OCI-LY3 (cell line): Measurements from ENCODE around the gene TLE3.
"Not testable (repeated sequence)": the region's sequence is repeated elsewhere in the genome, so short reads cannot be mapped to it uniquely, and the experiment has no call there.

Experiments used
- H2AFZ ChIP-seq: fragments of 200-600, 300-600 bp; shearing (Covaris generic); 2 replicates; pipeline ENCODE4 v1.6.0; 2014; ENCODE audit warnings: antibody characterized with exemption, low read depth, low read length
- H3K27ac ChIP-seq: fragments of 200-600, 300-600 bp; sonication (generic); 2 replicates; pipeline ENCODE4 v1.5.1; 2014; ENCODE audit warnings: mild to moderate bottlenecking, low read length, moderate library complexity, mixed read lengths
- H3K27me3 ChIP-seq: fragments of 200-600, 300-600 bp; sonication (generic); 2 replicates; pipeline ENCODE4 v1.6.1; 2014; ENCODE audit warnings: low read depth, low read length, mixed read lengths
- H3K36me3 ChIP-seq: fragments of 200-600, 300-600 bp; sonication (generic); replicated peaks from 2 replicates; pipeline ENCODE3; 2014; ENCODE audit warnings: low read depth, low read length, mixed read lengths
- H3K4me1 ChIP-seq: fragments of 300-600, 200-600 bp; sonication (generic); 2 replicates; pipeline ENCODE4 v1.6.1; 2014; ENCODE audit warnings: low read length, mixed read lengths
- H3K4me2 ChIP-seq: fragments of 200-600, 300-600 bp; sonication (generic); 2 replicates; pipeline ENCODE4 v1.6.1; 2014; ENCODE audit warnings: low read length, mixed read lengths
- H3K4me3 ChIP-seq: fragments of 300-600, 200-600 bp; sonication (generic); 2 replicates; pipeline ENCODE4 v1.5.1; 2014; ENCODE audit warnings: antibody characterized with exemption, mild to moderate bottlenecking, low read length, moderate library complexity
- H3K79me2 ChIP-seq: fragments of 300-600, 200-600 bp; shearing (Covaris generic); 2 replicates; pipeline ENCODE4 v1.6.1; 2014; ENCODE audit warnings: mild to moderate bottlenecking, low read length, mixed read lengths
- H3K9ac ChIP-seq: fragments of 300-600, 200-600 bp; shearing (Covaris generic); 2 replicates; pipeline ENCODE4 v1.6.0; 2014; ENCODE audit warnings: mild to moderate bottlenecking, low read length, moderate library complexity
- H3K9me3 ChIP-seq: fragments of 200-600, 300-600 bp; shearing (Covaris generic); 2 replicates; pipeline ENCODE4 v1.6.1; 2014; ENCODE audit warnings: low read length, mixed read lengths; ENCODE audit not compliant: insufficient read depth
- H4K20me1 ChIP-seq: fragments of 200-600, 300-600 bp; sonication (generic); 2 replicates; pipeline ENCODE4 v1.6.1; 2016; ENCODE audit warnings: low read length, mixed read lengths; ENCODE audit not compliant: insufficient read depth
- CTCF ChIP-seq: fragments of 200-600, 300-600 bp; sonication (generic); IDR thresholded peaks from 2 replicates; pipeline ENCODE4 v1.5.1; 2014; ENCODE audit warnings: antibody characterized with exemption, low read length, low read depth
- EZH2phosphoT487 ChIP-seq: fragments of 200-600 bp; shearing (Covaris generic); IDR thresholded peaks from 2 replicates; pipeline ENCODE4 v1.6.1; 2018; ENCODE audit warnings: antibody characterized with exemption, mixed run types, low read depth

The TLE3 gene

GRCh38 chr15:70118599-70118998, 20.9 kb upstream of the TLE3 start:
- no peaks in the 10 kb centered on the region for H3K9me3 ChIP-seq
- no peak overlapping the region for H3K9ac ChIP-seq
- no peak for TF ChIP-seq CTCF
- TF ChIP-seq EZH2phosphoT487, result no peak
- H4K20me1 ChIP-seq, result no peaks in the 10 kb centered on the region
- no peaks in the 10 kb centered on the region for H3K79me2 ChIP-seq
- H2AFZ ChIP-seq, result no peak overlapping the region
- H3K4me2 ChIP-seq, result no peak overlapping the region
- no peak overlapping the region for H3K4me3 ChIP-seq
- peaks cover 4% of the 10 kb centered on the region; the same call in 1 of the 2 replicates for H3K27me3 ChIP-seq
- H3K27ac ChIP-seq, result no peak overlapping the region
- peaks cover 63% of the 10 kb centered on the region for H3K4me1 ChIP-seq
- no peaks in the 10 kb centered on the region for H3K36me3 ChIP-seq

GRCh38 chr15:70116317-70116716, 18.6 kb upstream of the TLE3 start:
- Histone ChIP-seq H2AFZ (no peak overlapping the region), H3K27me3 (peaks cover 4% of the 10 kb centered on the region; the same call in 1 of the 2 replicates), H4K20me1 (no peaks in the 10 kb centered on the region), H3K4me1 (peaks cover 56% of the 10 kb centered on the region), H3K9me3 (no peaks in the 10 kb centered on the region), H3K36me3 (no peaks in the 10 kb centered on the region), H3K9ac (no peak overlapping the region), H3K27ac (no peak overlapping the region), H3K79me2 (no peaks in the 10 kb centered on the region), H3K4me3 (no peak overlapping the region), H3K4me2 (no peak overlapping the region)
- no peak for TF ChIP-seq CTCF

GRCh38 chr15:70114221-70114620, 16.5 kb upstream of the TLE3 start:
- H3K4me3 ChIP-seq, result no peak overlapping the region; the same call in 1 of the 2 replicates
- no peak for TF ChIP-seq EZH2phosphoT487
- TF ChIP-seq CTCF, result no peak

GRCh38 chr15:70113304-70113700, 15.6 kb upstream of the TLE3 start:
- Histone ChIP-seq H3K27me3 (peaks cover 4% of the 10 kb centered on the region; the same call in 1 of the 2 replicates), H2AFZ (0 out of 2 replicates have a peak overlapping the region, but pooled peaks have one; percentile 35), H3K79me2 (no peaks in the 10 kb centered on the region), H3K4me1 (peaks cover 56% of the 10 kb centered on the region), H3K27ac (peak overlapping the region; percentile 39), H3K9me3 (no peaks in the 10 kb centered on the region), H3K4me2 (peak overlapping the region; percentile 48), H3K36me3 (no peaks in the 10 kb centered on the region), H4K20me1 (no peaks in the 10 kb centered on the region), H3K9ac (peak overlapping the region; percentile 7; the same call in 1 of the 2 replicates), H3K4me3 (peak overlapping the region; percentile 15; the same call in 1 of the 2 replicates)
- TF ChIP-seq EZH2phosphoT487 (no peak), CTCF (no peak)

More at GRCh38 chr15:70114221-70114620, 16.5 kb upstream of the TLE3 start:
- Histone ChIP-seq H4K20me1 (no peaks in the 10 kb centered on the region), H2AFZ (no peak overlapping the region), H3K79me2 (no peaks in the 10 kb centered on the region), H3K27ac (peak overlapping the region; percentile 39; the same call in 1 of the 2 replicates), H3K9me3 (no peaks in the 10 kb centered on the region), H3K9ac (no peak overlapping the region; the same call in 1 of the 2 replicates), H3K4me2 (no peak overlapping the region; the same call in 1 of the 2 replicates), H3K36me3 (no peaks in the 10 kb centered on the region), H3K27me3 (peaks cover 4% of the 10 kb centered on the region; the same call in 1 of the 2 replicates), H3K4me1 (peaks cover 52% of the 10 kb centered on the region)

GRCh38 chr15:70112572-70113303, 15.0 kb upstream of the TLE3 start:
- Histone ChIP-seq H3K4me1 (peaks cover 59% of the 10 kb centered on the region), H3K27ac (peak overlapping the region; percentile 39), H3K4me2 (peak overlapping the region; percentile 48), H3K4me3 (peak overlapping the region; percentile 15; the same call in 1 of the 2 replicates), H2AFZ (0 out of 2 replicates have a peak overlapping the region, but pooled peaks have one; percentile 35), H3K9ac (peak overlapping the region; percentile 1; the same call in 1 of the 2 replicates)
- not testable (repeated sequence) for H3K9me3 ChIP-seq, H4K20me1 ChIP-seq, H3K79me2 ChIP-seq, H3K36me3 ChIP-seq, H3K27me3 ChIP-seq
